ENCODE data around the gene STK32B. TPM values are rescaled to one million over a fixed set of nuclear protein-coding genes. Genes with fewer than 3 reads are reported as not detected.

Gene STK32B
- total and polyA plus RNA-seq, 8 donors = 0.90 to 5.1 (median 3.3) TPM

DNA sequence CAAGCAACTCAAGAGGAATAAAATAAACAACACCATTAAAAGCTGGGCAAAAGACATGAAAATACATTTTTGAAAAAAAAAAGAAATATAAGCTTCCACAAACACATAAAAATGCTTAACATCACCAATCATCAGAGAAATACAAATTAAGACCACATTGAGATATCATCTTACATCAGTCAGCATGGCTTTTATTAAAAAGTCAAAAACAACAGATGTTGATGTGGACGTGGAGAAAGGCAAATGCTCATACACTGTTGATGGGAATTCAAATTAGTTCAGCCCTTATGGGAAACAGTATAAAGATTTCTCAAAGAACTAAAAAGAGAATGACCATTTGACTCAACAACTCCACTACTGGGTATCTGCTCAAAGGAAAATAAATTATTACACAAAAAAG, 59.6 kb downstream of the STK32B start:
- no peak overlapping the region for H3K27ac ChIP-seq
- no peaks in the 10 kb centered on the region for H3K36me3 ChIP-seq
- no peak overlapping the region for H3K4me3 ChIP-seq
- H3K27me3 ChIP-seq = no peaks in the 10 kb centered on the region
- TF ChIP-seq CTCF (IDR thresholded peaks at IDR 0.05) = no peak
- DNase-seq (no peak), ATAC-seq (no peak)
- no peaks in the 10 kb centered on the region for H3K4me1 ChIP-seq
- intact Hi-C loops (cut with DNase I) = no loop called here
- H3K9me3 ChIP-seq = no peaks in the 10 kb centered on the region

DNA sequence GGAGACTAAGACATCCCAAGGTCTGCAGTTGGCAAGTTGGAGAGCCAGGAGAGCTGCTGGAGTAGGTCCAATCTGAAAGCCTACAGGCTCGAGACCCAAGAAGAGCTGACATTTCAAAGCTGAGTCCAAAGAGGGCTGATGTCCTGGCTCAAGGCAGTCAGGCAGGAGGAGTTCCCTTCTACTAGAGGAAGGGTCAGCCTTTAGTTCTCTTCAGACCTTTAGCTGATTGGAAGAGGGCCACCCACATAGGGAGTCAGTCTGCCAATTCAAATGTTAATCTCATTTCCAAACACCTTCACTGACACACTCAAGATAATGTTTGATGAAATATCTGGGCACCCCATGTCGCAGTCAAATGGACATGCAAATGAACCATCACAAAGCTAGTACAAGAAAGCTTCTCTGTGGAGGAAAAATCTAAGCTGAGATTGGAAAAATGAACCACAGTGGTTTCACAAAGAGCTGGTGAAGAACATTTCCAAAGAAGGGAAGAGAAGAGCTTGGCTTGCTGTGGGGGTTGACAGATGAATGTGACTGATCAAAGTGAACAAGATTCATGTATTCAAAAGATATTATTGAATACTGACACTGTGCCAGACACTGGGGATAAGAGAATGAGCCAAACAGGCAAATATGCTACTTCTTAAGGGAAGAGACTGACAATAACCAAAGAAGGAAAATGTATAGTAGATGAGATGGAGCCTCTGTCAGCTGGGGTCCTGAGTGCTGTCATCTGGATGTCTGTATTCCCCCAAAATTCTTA, 61.2 kb downstream of the STK32B start:
- no peak overlapping the region for H3K4me3 ChIP-seq
- no peak overlapping the region for H3K27ac ChIP-seq
- TF ChIP-seq CTCF (IDR thresholded peaks at IDR 0.05) = no peak
- intact Hi-C loops (cut with DNase I) = no loop called here
- no peaks in the 10 kb centered on the region for H3K9me3 ChIP-seq
- no peaks in the 10 kb centered on the region for H3K36me3 ChIP-seq
- H3K27me3 ChIP-seq = no peaks in the 10 kb centered on the region
- no peaks in the 10 kb centered on the region for H3K4me1 ChIP-seq
- DNase-seq (no peak), ATAC-seq (no peak)

- Histone ChIP-seq H3K27me3 (no peaks in the 10 kb centered on the region), H3K4me1 (no peaks in the 10 kb centered on the region), H3K36me3 (no peaks in the 10 kb centered on the region), H3K4me3 (no peak overlapping the region), H3K27ac (no peak overlapping the region), H3K9me3 (no peaks in the 10 kb centered on the region)
- no peak for TF ChIP-seq CTCF (IDR thresholded peaks at IDR 0.05)
- no peak for ATAC-seq
- DNase-seq = no peak
- intact Hi-C loops (cut with DNase I) = no loop called here
These were observed 63.7 kb downstream of the STK32B start for GRCh38 chr4:5114950-5115349.

DNA sequence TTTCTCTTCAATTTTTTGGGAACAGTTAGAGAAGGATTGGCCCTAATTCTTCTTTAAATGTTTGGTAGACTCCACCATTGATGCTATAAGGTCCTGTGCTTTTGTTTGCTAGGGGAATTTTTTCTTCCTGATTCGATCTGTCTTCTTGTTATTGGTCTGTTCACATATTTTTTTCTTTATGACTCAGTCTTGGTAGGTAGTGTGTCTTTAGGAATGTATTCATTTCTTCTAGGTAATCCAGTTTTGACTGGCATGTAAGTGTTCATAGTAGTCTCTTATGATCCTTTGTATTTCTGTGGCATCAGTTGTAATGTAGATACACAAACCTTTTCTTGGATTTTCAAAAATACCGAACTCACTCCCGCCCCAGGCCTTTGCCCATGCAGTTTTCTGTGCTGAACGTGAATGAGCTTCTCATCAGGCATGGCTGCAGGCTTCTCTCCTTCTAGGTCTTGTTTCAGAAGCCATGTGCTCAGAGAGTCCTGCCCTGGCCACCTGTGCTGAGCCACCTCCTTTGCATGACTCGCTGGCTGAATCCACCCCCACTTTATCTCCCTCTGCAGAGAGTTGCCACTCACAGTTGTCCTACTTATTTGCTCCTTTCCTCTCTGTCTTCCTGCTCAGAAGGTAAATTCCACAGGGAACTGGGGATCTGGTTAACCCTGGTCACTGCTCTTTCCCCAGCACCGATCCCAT, 67.0 kb downstream of the STK32B start:
- intact Hi-C loops (cut with DNase I) = no loop called here
- no peak for DNase-seq
- H3K9me3 ChIP-seq = no peaks in the 10 kb centered on the region
- no peak overlapping the region for H3K27ac ChIP-seq
- H3K27me3 ChIP-seq = no peaks in the 10 kb centered on the region
- no peaks in the 10 kb centered on the region for H3K36me3 ChIP-seq
- no peak for ATAC-seq
- H3K4me1 ChIP-seq = no peaks in the 10 kb centered on the region
- no peak overlapping the region for H3K4me3 ChIP-seq
- TF ChIP-seq CTCF (IDR thresholded peaks at IDR 0.05) = no peak

DNA sequence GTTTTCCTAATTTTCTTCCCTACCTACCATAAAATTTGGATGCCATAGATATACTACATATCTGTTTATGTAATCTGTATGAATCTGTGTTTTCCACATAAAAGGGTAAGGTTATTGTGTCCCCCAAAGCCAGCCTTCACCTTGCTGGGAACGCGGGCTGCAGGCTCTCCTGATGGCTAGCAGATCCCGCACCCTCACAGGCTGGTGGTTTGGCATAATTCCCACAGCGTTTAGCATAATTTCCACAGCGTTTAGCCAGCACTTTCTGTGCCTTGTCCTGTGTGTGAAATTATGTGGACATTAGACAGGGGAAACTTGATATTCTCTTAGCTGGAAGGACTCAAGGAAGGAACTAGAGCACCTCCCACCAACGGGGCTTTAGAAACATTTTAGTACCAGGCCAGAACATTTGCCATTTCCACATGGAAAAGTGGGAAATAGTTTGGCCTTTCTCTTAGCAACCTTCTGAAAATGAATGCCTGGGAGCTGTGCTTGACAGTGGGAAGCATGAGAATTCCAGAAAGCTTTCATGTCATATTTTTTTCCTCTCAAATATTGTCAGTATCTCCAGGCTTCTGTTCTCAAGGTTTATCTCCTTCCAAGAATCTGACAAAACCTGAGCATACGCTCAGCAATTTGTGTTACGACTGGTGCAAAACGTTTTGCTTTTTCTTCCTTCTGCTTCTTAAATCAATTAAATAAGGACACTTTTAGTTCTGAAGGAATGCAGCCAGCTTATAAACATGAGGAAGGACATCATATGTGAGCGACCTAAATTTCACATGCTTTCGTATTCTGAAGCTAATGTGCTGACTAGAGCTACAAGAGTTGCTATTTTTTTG, 67.9 kb downstream of the STK32B start:
- H3K36me3 ChIP-seq = no peaks in the 10 kb centered on the region
- intact Hi-C loops (cut with DNase I) = no loop called here
- no peaks in the 10 kb centered on the region for H3K27me3 ChIP-seq
- H3K9me3 ChIP-seq = no peaks in the 10 kb centered on the region
- DNase-seq (no peak), ATAC-seq (no peak)
- no peaks in the 10 kb centered on the region for H3K4me1 ChIP-seq
- TF ChIP-seq CTCF (IDR thresholded peaks at IDR 0.05) = no peak
- H3K27ac ChIP-seq = no peak overlapping the region
- no peak overlapping the region for H3K4me3 ChIP-seq

All from left lung (tissue), 10 donors.